Measurements from ENCODE around the gene DEPDC5. TPM values are rescaled to one million over a fixed set of nuclear protein-coding genes. Genes with fewer than 3 reads are reported as not detected.
A peak's percentile ranks its signal among the peaks of the same experiment; 100 is the strongest.

DEPDC5 gene
- total RNA-seq, 4 donors from 2014 or later: 26.6 to 94.1 (median 38.8) TPM

GRCh38 chr22:31749636-31750364, 4.0 kb upstream of the DEPDC5 start, which contains the start of gene PRR14L:
PRR14L (minus strand) TSS chr22:31750132; CDS start chr22:31738860, 11,272 bp downstream.
- Histone ChIP-seq H3K36me3 (no peaks in the 10 kb centered on the region), H3K4me1 (peaks cover 2 to 44% (median 10%) of the 10 kb centered on the region in 4 donors), H3K27me3 (no peaks in the 10 kb centered on the region), H3K9me3 (no peaks in the 10 kb centered on the region), H3K4me3 (peak within 1 kb of the TSS; percentile 80 to 90 (median 83)), H3K27ac (peak within 1 kb of the TSS; percentile 83 to 88 (median 85))
- peak; percentile 99 for DNase-seq
- peak; percentile 88 to 94 for TF ChIP-seq POLR2A (IDR thresholded peaks at IDR 0.05)
- TF ChIP-seq CTCF (IDR thresholded peaks at IDR 0.05): peak in 3 of 6 experiments; percentile 1 to 27 (median 9)

- H3K4me1 ChIP-seq: peaks cover 3 to 50% (median 10%) of the 10 kb centered on the region in 4 donors
- peak overlapping the region; percentile 80 to 90 (median 83) for H3K4me3 ChIP-seq
- no peak for TF ChIP-seq CTCF (IDR thresholded peaks at IDR 0.05)
- no peak for TF ChIP-seq POLR2A (IDR thresholded peaks at IDR 0.05)
- no peaks in the 10 kb centered on the region for H3K36me3 ChIP-seq
- no peaks in the 10 kb centered on the region for H3K9me3 ChIP-seq
- H3K27ac ChIP-seq: peak overlapping the region; percentile 83 to 88 (median 85)
- H3K27me3 ChIP-seq: no peaks in the 10 kb centered on the region
- no peak for DNase-seq
Measured at GRCh38 chr22:31750365-31751284, 3.2 kb upstream of the DEPDC5 start.

GRCh38 chr22:31752096-31752847, 1.5 kb upstream of the DEPDC5 start:
- no peaks in the 10 kb centered on the region for H3K27me3 ChIP-seq
- TF ChIP-seq POLR2A (IDR thresholded peaks at IDR 0.05): no peak
- no peak for TF ChIP-seq CTCF (IDR thresholded peaks at IDR 0.05)
- H3K27ac ChIP-seq: peak overlapping the region in 3 of 4 donors; percentile 87 to 97 (median 94)
- peaks cover 3 to 50% (median 10%) of the 10 kb centered on the region in 4 donors for H3K4me1 ChIP-seq
- H3K9me3 ChIP-seq: no peaks in the 10 kb centered on the region
- no peak for DNase-seq
- H3K36me3 ChIP-seq: no peaks in the 10 kb centered on the region
- H3K4me3 ChIP-seq: no peak overlapping the region

- no peaks in the 10 kb centered on the region for H3K27me3 ChIP-seq
- TF ChIP-seq CTCF (IDR thresholded peaks at IDR 0.05) (no peak), POLR2A (IDR thresholded peaks at IDR 0.05) (no peak)
- H3K4me1 ChIP-seq: peaks cover 3 to 42% (median 10%) of the 10 kb centered on the region in 4 donors
- H3K4me3 ChIP-seq: peak overlapping the region; percentile 72 to 84 (median 80)
- peak overlapping the region; percentile 87 to 98 (median 96) for H3K27ac ChIP-seq
- DNase-seq: peak in 2 of 3 donors; percentile 54 to 57
- no peaks in the 10 kb centered on the region for H3K9me3 ChIP-seq
- peaks cover 0 to under 1% (median 0%) of the 10 kb centered on the region in 3 donors for H3K36me3 ChIP-seq
Measured at GRCh38 chr22:31753005-31753633, 700 bp upstream of the DEPDC5 start.

All from Peyer's patch (tissue), 4 donors.